ENCODE data around the gene PARD6B.

- TF ChIP-seq GATA2 (IDR thresholded peaks at IDR 0.05; ENCODE audit: low read depth, low read length) (no peak), GATA3 (IDR thresholded peaks at IDR 0.05; ENCODE audit: low read depth, low read length) (no peak)
Observed at GRCh38 chr20:50724851-50725723, 6.3 kb upstream of the PARD6B start.
